Activated naive CD4-positive, alpha-beta T cell (primary cell): ENCODE results near the gene CHERP.
A peak's percentile ranks its signal among the peaks of the same experiment; 100 is the strongest.
"Not testable (repeated sequence)": the region's sequence is repeated elsewhere in the genome, so short reads cannot be mapped to it uniquely, and the experiment has no call there.

ENCODE experiments used
- DNase-seq, 4 experiments: peaks; one replicate each; lab custom pipeline; 2025; lab: John Stamatoyannopoulos, UW

The CHERP gene

GRCh38 chr19:16543734-16544133 is 1.5 kb upstream of the CHERP start:
- DNase-seq: not testable (repeated sequence)

- DNase-seq: no peak
These were observed 754 bp upstream of the CHERP start for GRCh38 chr19:16542910-16543472.

- DNase-seq: no peak
These were observed 652 bp downstream of the CHERP start for GRCh38 chr19:16541526-16542044.

- DNase-seq: no peak
These were observed 1.3 kb downstream of the CHERP start for GRCh38 chr19:16540948-16541347.

GRCh38 chr19:16537111-16537510 is 5.1 kb downstream of the CHERP start:
- no peak for DNase-seq

GRCh38 chr19:16536130-16536529 is 6.1 kb downstream of the CHERP start:
- DNase-seq: no peak

- no peak for DNase-seq
These were observed 6.9 kb downstream of the CHERP start for GRCh38 chr19:16535381-16535780.

GRCh38 chr19:16532440-16533234 is 9.6 kb downstream of the CHERP start:
- DNase-seq: no peak

- DNase-seq: no peak
These were observed 10.9 kb downstream of the CHERP start for GRCh38 chr19:16531380-16531669.

GRCh38 chr19:16530540-16531379 is 11.5 kb downstream of the CHERP start:
- no peak for DNase-seq

GRCh38 chr19:16529466-16530144 is 12.6 kb downstream of the CHERP start:
- DNase-seq: no peak

GRCh38 chr19:16527971-16528521 is 14.2 kb downstream of the CHERP start:
- peak in 1 of 4 experiments; percentile 37 for DNase-seq

- no peak for DNase-seq
These were observed 14.8 kb downstream of the CHERP start for GRCh38 chr19:16527334-16527935.

- no peak for DNase-seq
These were observed 16.3 kb downstream of the CHERP start for GRCh38 chr19:16525751-16526481.

- no peak for DNase-seq
These were observed 17.1 kb downstream of the CHERP start for GRCh38 chr19:16524991-16525734.

- DNase-seq: no peak
These were observed 19.5 kb downstream of the CHERP start for GRCh38 chr19:16522559-16523377.

GRCh38 chr19:16521715-16522289 is 20.4 kb downstream of the CHERP start:
- no peak for DNase-seq

- no peak for DNase-seq
These were observed 21.1 kb downstream of the CHERP start for GRCh38 chr19:16520986-16521624.
